ENCODE measurements around the gene HSD11B2.

Gene HSD11B2

GRCh38 chr16:67482233-67482924, 51.5 kb downstream of the HSD11B2 start:
- no peak for DNase-seq

GRCh38 chr16:67483150-67483549, 52.2 kb downstream of the HSD11B2 start, which contains the start of gene AGRP:
Gene AGRP, minus strand, starts transcription at chr16:67483547. Its CDS starts 149 bp downstream, at chr16:67483398.
- DNase-seq, result no peak

GRCh38 chr16:67483731-67484525, 53.0 kb downstream of the HSD11B2 start:
- no peak for DNase-seq

- no peak for DNase-seq
Observed at GRCh38 chr16:67486805-67487204, 55.9 kb downstream of the HSD11B2 start.
